ENCODE results near the gene DNAH10.

DNAH10 gene

GRCh38 chr12:123976227-123976826, 214.2 kb downstream of the DNAH10 start:
- no peak for DNase-seq (ENCODE audit: low read depth in 2 of 2)
- no peak overlapping the region for H3K4me3 ChIP-seq (replicated peaks in 1 of 2; ENCODE audit: low read depth in 2 of 2, low read length in 2 of 2)
- no peak for TF ChIP-seq CTCF (IDR thresholded peaks at IDR 0.05; ENCODE audit: low read depth, low read length)

- no peak for DNase-seq (ENCODE audit: low read depth in 2 of 2)
- no peak for TF ChIP-seq CTCF (IDR thresholded peaks at IDR 0.05; ENCODE audit: low read depth, low read length)
Measured at GRCh38 chr12:123979566-123979965, 217.5 kb downstream of the DNAH10 start.

GRCh38 chr12:123982269-123982668, 220.2 kb downstream of the DNAH10 start:
- DNase-seq (ENCODE audit: low read depth in 2 of 2), result no peak
- no peak overlapping the region for H3K4me3 ChIP-seq (replicated peaks in 1 of 2; ENCODE audit: low read depth in 2 of 2, low read length in 2 of 2)
- TF ChIP-seq CTCF (IDR thresholded peaks at IDR 0.05; ENCODE audit: low read depth, low read length), result no peak

More at GRCh38 chr12:123979566-123979965, 217.5 kb downstream of the DNAH10 start:
- no peak overlapping the region for H3K4me3 ChIP-seq (replicated peaks in 1 of 2; ENCODE audit: low read depth in 2 of 2, low read length in 2 of 2)

GRCh38 chr12:123983822-123984485, 221.9 kb downstream of the DNAH10 start:
- TF ChIP-seq CTCF (IDR thresholded peaks at IDR 0.05; ENCODE audit: low read depth, low read length), result peak; percentile 72
- peak; percentile 85 to 86 for DNase-seq (ENCODE audit: low read depth in 2 of 2)
- H3K4me3 ChIP-seq (replicated peaks in 1 of 2; ENCODE audit: low read depth in 2 of 2, low read length in 2 of 2), result no peak overlapping the region

GRCh38 chr12:123984903-123985302, 222.8 kb downstream of the DNAH10 start:
- DNase-seq (ENCODE audit: low read depth in 2 of 2), result no peak
- no peak overlapping the region for H3K4me3 ChIP-seq (replicated peaks in 1 of 2; ENCODE audit: low read depth in 2 of 2, low read length in 2 of 2)
- no peak for TF ChIP-seq CTCF (IDR thresholded peaks at IDR 0.05; ENCODE audit: low read depth, low read length)
